HL-60/S4 treated with phorbol 12-myristate 13-acetate at 8.2 ng/mL for 4 days and 3 days (cell line): ENCODE data around the gene MKNK1.

Experiments
- in situ Hi-C: fragments of 300-500 bp; cut with MboI; formaldehyde crosslinking; loops from 2 replicates; pipeline ENCODE4 v1.15.0; 2022; ENCODE audit warnings: low sequenced_read_pairs

MKNK1 gene

GRCh38 chr1:46510341-46510997 is 93.6 kb downstream of the MKNK1 start:
- in situ Hi-C loops: no loop called here

- in situ Hi-C loops: no loop called here
Measured at GRCh38 chr1:46508757-46509156, 95.3 kb downstream of the MKNK1 start.
